ENCODE results near the gene ASPSCR1.

Gene ASPSCR1

DNA sequence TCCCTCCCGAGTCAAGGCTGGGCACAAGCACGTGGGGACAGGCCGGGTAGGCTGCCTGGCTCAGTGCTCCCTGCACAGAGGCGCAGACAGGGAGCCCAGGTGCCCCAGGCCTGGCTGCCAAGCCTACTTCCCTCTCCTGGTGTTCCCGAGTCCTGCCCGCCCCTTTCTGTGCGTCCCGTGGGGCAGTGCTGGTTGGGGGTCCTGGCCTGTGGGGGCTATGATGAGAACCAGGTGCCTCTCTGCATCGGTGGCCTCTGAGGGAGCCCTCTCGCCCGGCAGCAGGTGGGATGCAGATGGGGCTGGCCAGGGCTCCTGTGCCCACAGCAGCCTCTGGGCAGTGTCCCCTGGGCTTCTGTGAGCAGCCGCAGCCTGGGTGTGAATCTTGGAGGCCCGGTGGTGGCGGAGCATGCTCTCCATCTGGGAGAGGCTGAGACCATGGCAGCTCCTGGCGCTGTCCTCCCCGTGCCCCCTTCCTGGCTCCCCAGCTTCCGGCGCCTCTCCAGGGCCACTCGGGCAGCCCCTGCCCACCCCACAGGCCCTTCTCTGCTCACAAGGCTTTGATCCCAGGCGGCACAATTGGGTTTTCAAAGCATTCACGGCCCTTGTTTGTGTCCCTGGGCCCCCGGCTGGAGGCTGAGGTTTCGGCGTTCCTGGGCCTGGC, 38.0 kb downstream of the ASPSCR1 start:
- DNase-seq = no peak

- DNase-seq = no peak
These were observed 38.8 kb downstream of the ASPSCR1 start for GRCh38 chr17:82016061-82016874.

GRCh38 chr17:82016875-82017459, 39.5 kb downstream of the ASPSCR1 start:
- no peak for DNase-seq

DNA sequence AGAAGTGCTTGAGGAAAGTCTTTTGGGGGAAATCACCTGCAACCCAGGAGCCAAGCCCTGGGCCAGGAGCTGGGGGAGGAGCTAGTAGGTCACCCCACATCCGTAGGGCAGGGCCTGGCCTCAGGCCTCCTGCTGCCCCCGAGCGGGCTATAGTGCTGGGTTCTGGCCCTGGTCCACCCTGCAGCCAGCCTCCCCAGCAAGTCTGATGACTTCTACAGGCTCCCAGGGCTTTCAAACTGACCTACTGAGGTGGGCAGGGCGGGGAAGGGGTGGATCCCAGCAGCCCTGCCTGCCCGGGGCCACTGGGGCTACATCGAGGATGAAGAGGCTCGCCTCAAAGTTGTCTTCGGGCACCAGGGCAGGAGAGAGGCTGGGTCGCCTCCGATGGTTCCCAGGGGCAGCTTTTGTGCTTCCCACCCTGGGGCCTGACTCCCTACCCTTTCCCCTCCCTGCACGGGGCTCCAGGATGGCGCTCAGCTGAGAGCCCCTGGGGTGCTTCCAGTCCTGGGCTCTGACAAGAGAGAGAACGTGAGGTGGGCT, 40.3 kb downstream of the ASPSCR1 start:
- no peak for DNase-seq

DNA sequence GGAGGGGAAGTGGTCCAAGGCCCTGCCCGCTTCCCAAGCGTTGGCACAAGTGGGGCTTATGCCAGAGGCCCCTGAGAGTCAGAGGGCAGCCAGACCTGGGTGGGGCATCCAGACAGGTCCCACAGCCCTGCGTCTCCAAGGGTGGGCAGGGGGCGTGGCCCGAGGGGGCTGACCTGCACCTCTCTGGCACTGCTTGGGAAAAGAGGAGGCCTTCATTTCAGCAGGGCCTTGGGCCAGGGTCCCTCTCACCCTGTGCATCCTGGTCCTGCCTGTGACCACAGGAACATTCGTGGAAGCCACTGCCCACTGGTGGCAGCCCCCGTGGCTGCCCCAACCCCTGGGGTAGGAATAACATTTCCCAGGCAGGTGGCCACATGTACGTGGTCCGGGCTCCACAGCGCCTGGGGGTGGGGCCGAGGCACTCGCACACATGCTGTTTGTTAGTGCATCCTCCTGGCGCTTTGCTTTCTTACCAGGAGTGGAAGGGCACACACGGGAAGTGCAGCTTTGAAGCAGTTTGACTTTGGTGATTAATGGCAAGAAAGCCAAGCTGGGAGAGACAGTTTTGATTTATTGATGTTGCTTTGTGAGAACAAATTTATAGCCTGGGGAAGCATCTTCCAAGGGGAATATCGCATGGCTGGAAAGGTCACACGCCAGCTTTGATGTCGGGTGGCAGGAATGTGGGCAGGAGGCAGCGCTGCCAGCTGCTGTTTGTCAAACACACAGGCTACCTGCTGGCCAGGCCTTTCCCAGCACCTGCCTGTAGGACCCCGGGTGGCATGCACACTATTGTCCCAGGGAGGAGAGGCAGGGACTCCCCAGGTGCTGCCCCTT, 40.9 kb downstream of the ASPSCR1 start:
- no peak for DNase-seq

DNA sequence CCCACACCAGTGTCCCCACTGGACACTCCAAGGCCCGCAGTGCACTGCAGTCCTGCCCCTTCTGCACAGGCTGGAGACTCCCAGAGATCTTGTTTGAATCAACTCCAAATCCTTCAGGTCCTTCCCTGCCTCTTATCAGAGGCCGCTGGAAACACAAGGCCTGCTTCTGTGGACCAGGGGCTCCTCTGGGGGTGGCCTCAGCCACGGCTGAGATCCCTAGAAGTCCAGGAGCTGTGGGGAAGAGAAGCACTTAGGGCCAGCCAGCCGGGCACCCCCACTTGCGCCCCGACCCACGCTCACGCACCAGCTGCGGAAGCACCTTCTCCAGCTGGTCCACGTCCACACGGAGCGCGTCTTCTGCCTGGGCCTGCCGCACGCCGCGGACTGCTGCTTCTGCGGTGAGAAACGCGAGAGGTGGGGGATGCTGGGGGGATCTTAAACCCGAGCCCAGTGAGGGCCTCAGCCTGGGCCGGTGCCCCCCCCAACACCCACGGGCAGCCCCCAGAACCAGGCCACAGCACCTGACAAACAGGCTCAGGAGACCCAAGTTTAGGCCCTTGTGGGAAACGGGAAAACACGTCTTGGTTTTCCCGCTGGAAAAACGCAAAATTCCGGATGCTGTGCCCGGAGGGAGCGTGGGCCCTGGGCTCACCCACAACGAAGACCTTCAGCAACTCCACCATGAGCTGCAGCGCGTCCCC, 41.7 kb downstream of the ASPSCR1 start:
- DNase-seq = no peak

GRCh38 chr17:82019690-82020571, 42.5 kb downstream of the ASPSCR1 start:
- peak; percentile 83 for DNase-seq

DNA sequence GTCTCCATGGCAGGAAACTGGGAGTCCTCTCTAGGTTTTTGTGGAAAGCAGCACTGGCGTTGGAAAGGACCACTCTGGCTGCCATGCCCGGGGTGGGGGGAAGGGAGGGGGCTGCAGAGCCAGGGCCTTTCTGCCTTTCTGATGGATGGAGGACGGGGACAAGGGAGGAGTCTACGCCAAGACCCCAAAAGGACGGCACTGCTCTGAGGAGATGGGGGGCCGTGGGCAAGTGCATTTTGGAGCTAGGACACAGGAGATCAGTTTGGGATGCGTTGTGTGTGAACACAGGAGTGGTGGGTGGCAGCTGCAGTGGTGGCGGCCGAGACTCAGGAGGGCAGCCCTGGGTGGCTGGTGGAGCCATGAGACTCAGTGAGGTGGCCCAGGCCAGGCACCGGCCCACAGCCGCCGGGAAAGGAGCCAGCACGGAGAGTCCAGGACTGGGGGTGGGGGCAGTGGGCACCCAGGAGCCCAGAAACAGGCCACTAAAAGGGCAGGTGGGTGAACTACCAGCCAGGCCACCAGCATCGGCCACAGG, 43.2 kb downstream of the ASPSCR1 start:
- DNase-seq = no peak

DNA sequence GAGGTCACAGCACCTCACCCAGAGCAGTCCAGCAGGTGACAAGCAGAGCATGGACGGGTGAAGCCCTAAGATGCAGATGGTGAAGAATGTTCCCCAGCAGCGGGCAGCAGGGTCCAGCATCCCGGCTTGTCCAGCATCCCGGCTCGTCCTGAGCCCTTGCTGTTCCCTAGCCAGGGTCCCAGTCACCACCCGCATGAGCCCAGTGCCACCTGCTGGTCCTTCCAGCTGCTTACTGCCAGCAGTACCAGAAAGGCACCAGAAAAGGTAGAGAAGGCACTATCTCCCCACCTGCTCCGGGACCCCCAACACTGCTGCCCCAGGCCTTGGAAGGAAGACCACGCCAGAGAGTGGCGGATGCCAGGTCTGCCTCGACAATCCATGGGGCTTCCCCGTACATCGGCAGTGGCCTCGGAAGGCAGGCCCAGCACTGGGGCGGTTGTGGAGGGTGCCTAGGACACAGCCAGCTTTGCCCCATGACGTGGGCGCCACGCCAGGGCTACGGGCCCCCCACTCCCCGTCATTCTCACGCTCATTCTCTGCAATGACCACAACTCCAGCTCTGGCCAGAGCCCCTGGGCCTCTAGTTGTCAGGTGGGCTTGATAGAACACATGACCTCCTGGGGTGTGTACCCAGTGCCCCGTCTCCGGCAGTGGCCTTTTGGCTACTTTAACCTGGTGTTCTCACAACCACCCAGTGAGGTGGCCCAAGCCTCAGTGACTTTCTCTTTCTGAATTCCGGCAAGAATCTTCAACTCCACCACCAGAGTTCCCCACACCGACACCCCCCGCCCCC, 43.9 kb downstream of the ASPSCR1 start:
- DNase-seq = peak; percentile 68

DNA sequence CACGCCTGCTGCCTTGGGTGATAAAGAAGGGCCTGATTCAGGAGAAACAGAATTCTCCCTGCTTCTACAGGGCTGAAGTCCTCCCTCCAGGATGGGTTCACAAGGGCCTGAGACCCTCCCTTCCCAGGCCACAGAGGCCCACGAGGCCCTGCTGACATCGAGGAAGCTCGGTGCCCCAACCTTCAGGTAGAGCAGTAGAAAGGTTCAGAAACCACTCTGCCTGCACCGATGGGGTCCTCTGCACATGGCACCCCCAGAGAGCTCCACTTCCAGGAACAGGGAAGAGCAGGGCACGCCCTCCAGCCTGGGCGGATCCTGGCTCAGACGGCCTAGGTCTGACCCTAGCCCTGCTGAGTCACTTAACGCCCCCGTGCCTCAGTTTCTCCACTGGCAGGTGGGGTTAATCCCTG, 44.5 kb downstream of the ASPSCR1 start:
- no peak for DNase-seq

DNA sequence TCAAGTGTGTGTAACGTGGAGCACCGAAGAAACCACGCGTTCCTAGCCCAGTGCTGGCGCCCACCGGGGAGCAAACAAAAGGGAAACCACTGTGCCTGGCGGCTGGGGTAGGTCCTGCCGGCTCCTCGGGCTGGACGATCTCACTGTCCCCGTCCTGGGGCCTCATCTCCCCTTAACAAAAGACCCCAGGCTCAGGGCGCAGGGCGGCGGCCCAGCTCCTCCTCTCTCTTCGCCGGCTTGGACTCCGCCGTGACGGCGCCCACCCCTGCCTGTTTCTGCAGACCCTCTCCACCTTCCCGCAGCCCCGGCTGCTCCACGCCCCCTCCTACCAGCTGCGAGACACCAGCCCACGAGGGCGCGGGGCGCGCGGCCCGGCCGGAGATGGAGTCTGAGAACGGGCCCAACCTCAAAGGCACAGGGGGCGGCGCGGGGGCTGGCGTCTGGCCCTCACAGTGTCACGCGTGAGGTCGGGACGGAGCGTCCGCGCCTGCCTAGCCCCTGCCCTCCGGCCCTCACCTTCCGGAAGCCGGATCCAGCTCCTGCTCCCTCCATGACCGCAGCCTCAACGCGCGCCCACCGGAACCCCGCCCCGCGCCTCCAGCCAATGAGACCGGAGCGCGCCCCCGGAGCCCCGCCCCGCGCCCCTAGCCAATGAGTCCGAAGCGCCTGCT, 45.0 kb downstream of the ASPSCR1 start, which contains the start of gene CENPX:
CENPX (minus strand) TSS at position 569 of the 671 bp plus-strand sequence; CDS start at position 552, 17 bp downstream.
- no peak for DNase-seq

DNA sequence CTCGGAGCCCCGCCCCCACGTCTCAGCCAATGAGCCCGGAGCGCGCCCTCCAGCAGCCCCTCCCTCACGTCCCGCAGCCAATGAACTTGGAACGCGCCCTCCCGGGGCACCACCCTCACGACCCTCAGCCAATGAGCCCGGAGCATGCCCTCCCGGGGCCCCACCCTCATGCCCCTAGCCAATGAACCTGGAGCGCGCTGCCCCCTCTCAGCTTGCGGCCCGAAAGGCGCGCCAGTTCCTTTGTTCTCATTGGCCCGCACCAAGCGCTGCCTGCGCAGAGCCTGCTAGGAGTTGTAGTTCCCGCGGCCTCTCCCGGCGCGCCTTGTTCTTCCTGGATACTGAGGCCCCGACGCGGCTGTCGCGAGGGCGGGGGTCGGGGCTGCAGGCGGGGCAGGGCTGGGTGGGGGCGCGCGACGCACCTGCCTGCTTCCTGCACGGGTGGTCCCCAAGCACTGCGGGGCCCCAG, 45.6 kb downstream of the ASPSCR1 start, which contains the start of gene LRRC45:
LRRC45 (plus strand) TSS at position 325 of the 466 bp plus-strand sequence. CDS start 339 bp downstream, outside the sequence.
- DNase-seq = peak; percentile 100

- peak; percentile 52 for DNase-seq
These were observed 46.2 kb downstream of the ASPSCR1 start for GRCh38 chr17:82023447-82024241.

DNA sequence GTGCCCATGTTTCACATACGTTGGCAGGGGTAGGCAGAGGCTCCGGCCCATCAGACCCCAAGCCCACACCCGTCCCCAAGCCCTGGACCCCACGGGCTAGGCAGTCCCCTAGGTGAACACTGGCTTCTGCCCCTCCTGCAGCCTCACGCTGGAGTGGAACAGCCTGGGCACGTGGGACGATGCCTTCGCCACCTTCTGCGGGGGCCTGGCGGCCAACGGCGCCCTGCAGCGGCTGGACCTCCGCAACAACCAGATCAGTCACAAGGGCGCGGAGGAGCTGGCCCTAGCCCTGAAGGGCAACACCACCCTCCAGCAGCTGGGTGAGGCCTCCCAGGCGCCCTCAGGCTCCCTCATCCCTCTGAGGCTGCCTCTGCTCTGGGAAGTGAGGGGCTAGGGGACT, 47.4 kb downstream of the ASPSCR1 start:
- DNase-seq = no peak

GRCh38 chr17:82025401-82026107, 48.1 kb downstream of the ASPSCR1 start:
- no peak for DNase-seq

DNA sequence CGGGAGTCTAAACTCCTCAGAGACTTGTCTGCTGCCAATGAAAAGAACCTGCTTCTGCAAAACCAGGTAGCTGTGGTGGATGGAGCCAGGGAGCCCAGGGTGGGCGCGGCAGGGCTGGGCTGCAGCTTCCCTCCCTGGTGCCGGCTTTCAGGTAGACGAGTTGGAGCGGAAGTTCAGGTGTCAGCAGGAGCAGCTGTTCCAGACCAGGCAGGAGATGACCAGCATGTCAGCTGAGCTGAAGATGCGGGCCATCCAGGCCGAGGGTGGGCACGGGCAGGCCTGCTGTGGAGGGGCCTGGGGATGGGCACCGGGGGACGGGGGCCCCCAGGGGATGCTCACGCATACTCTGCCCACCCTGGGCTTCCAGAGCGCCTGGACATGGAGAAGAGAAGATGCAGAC, 50.8 kb downstream of the ASPSCR1 start:
- DNase-seq = no peak

DNA sequence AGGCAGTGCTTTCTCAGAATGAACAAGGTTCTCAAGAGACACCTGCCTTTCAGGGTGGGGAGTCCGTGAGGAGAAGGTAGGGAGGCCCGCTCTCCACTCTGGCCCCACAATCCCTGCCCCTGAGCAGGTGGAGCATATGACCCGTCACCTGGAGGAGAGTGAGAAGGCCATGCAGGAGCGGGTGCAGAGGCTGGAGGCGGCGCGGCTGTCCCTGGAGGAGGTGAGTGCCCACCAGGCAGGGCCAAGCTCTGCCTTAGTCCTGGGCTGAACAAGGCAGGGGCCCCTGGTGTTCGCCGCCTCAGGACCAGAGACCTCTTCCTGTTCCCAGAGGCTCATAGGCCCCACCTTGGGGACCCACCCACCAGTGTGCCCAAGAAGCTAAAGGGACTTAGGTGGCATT, 51.5 kb downstream of the ASPSCR1 start:
- no peak for DNase-seq
